ENCODE measurements around the gene LOC128125822.

LOC128125822 gene

GRCh38 chr6:63537959-63538300 is 34.4 kb upstream of the LOC128125822 start:
- no peak for DNase-seq (ENCODE audit: low read depth in 1 of 2, low spot score in 1 of 2)
- in situ Hi-C loops (cut with HindIII; ENCODE audit: low pct_unique_long_range_greater_than_20kb, low sequenced_read_pairs), result no loop called here
- no peak for TF ChIP-seq JUND (IDR thresholded peaks at IDR 0.05; ENCODE audit: low read depth)

- in situ Hi-C loops (cut with HindIII; ENCODE audit: low pct_unique_long_range_greater_than_20kb, low sequenced_read_pairs), result no loop called here
- TF ChIP-seq JUND (IDR thresholded peaks at IDR 0.05; ENCODE audit: low read depth), result no peak
Measured at GRCh38 chr6:63538550-63538949, 33.7 kb upstream of the LOC128125822 start.

GRCh38 chr6:63543001-63543400 is 29.3 kb upstream of the LOC128125822 start:
- in situ Hi-C loops (cut with HindIII; ENCODE audit: low pct_unique_long_range_greater_than_20kb, low sequenced_read_pairs), result no loop called here
- TF ChIP-seq JUND (IDR thresholded peaks at IDR 0.05; ENCODE audit: low read depth), result no peak
- no peak for DNase-seq (ENCODE audit: low read depth in 1 of 2, low spot score in 1 of 2)

More at GRCh38 chr6:63538550-63538949, 33.7 kb upstream of the LOC128125822 start:
- DNase-seq (ENCODE audit: low read depth in 1 of 2, low spot score in 1 of 2), result no peak

- no peak for DNase-seq (ENCODE audit: low read depth in 1 of 2, low spot score in 1 of 2)
- TF ChIP-seq JUND (IDR thresholded peaks at IDR 0.05; ENCODE audit: low read depth), result no peak
- in situ Hi-C loops (cut with HindIII; ENCODE audit: low pct_unique_long_range_greater_than_20kb, low sequenced_read_pairs), result no loop called here
Measured at GRCh38 chr6:63543982-63544381, 28.3 kb upstream of the LOC128125822 start.

- TF ChIP-seq JUND (IDR thresholded peaks at IDR 0.05; ENCODE audit: low read depth), result no peak
- no peak for DNase-seq (ENCODE audit: low read depth in 1 of 2, low spot score in 1 of 2)
- in situ Hi-C loops (cut with HindIII; ENCODE audit: low pct_unique_long_range_greater_than_20kb, low sequenced_read_pairs), result no loop called here
Measured at GRCh38 chr6:63546236-63546635, 26.0 kb upstream of the LOC128125822 start.

- TF ChIP-seq JUND (IDR thresholded peaks at IDR 0.05; ENCODE audit: low read depth), result no peak
- DNase-seq (ENCODE audit: low read depth in 1 of 2, low spot score in 1 of 2), result no peak
- in situ Hi-C loops (cut with HindIII; ENCODE audit: low pct_unique_long_range_greater_than_20kb, low sequenced_read_pairs), result no loop called here
Measured at GRCh38 chr6:63546697-63547096, 25.6 kb upstream of the LOC128125822 start.

- TF ChIP-seq JUND (IDR thresholded peaks at IDR 0.05; ENCODE audit: low read depth), result no peak
- DNase-seq (ENCODE audit: low read depth in 1 of 2, low spot score in 1 of 2), result no peak
- in situ Hi-C loops (cut with HindIII; ENCODE audit: low pct_unique_long_range_greater_than_20kb, low sequenced_read_pairs), result no loop called here
Measured at GRCh38 chr6:63549076-63549475, 23.2 kb upstream of the LOC128125822 start.

- TF ChIP-seq JUND (IDR thresholded peaks at IDR 0.05; ENCODE audit: low read depth), result no peak
- in situ Hi-C loops (cut with HindIII; ENCODE audit: low pct_unique_long_range_greater_than_20kb, low sequenced_read_pairs), result no loop called here
- DNase-seq (ENCODE audit: low read depth in 1 of 2, low spot score in 1 of 2), result no peak
Measured at GRCh38 chr6:63553208-63553607, 19.1 kb upstream of the LOC128125822 start.

- TF ChIP-seq JUND (IDR thresholded peaks at IDR 0.05; ENCODE audit: low read depth), result no peak
- in situ Hi-C loops (cut with HindIII; ENCODE audit: low pct_unique_long_range_greater_than_20kb, low sequenced_read_pairs), result no loop called here
- no peak for DNase-seq (ENCODE audit: low read depth in 1 of 2, low spot score in 1 of 2)
Measured at GRCh38 chr6:63553900-63554299, 18.4 kb upstream of the LOC128125822 start.

- in situ Hi-C loops (cut with HindIII; ENCODE audit: low pct_unique_long_range_greater_than_20kb, low sequenced_read_pairs), result no loop called here
- TF ChIP-seq JUND (IDR thresholded peaks at IDR 0.05; ENCODE audit: low read depth), result no peak
- DNase-seq (ENCODE audit: low read depth in 1 of 2, low spot score in 1 of 2), result no peak
Measured at GRCh38 chr6:63554782-63555181, 17.5 kb upstream of the LOC128125822 start.

- TF ChIP-seq JUND (IDR thresholded peaks at IDR 0.05; ENCODE audit: low read depth), result no peak
- in situ Hi-C loops (cut with HindIII; ENCODE audit: low pct_unique_long_range_greater_than_20kb, low sequenced_read_pairs), result no loop called here
- no peak for DNase-seq (ENCODE audit: low read depth in 1 of 2, low spot score in 1 of 2)
Measured at GRCh38 chr6:63556369-63556768, 15.9 kb upstream of the LOC128125822 start.

GRCh38 chr6:63558278-63558677 is 14.0 kb upstream of the LOC128125822 start:
- no peak for TF ChIP-seq JUND (IDR thresholded peaks at IDR 0.05; ENCODE audit: low read depth)
- DNase-seq (ENCODE audit: low read depth in 1 of 2, low spot score in 1 of 2), result no peak
- in situ Hi-C loops (cut with HindIII; ENCODE audit: low pct_unique_long_range_greater_than_20kb, low sequenced_read_pairs), result no loop called here

GRCh38 chr6:63560801-63561287 is 11.4 kb upstream of the LOC128125822 start:
- in situ Hi-C loops (cut with HindIII; ENCODE audit: low pct_unique_long_range_greater_than_20kb, low sequenced_read_pairs), result no loop called here
- no peak for TF ChIP-seq JUND (IDR thresholded peaks at IDR 0.05; ENCODE audit: low read depth)
- DNase-seq (ENCODE audit: low read depth in 1 of 2, low spot score in 1 of 2), result peak in 1 of 2 experiments; percentile 44

GRCh38 chr6:63561288-63561687 is 11.0 kb upstream of the LOC128125822 start:
- DNase-seq (ENCODE audit: low read depth in 1 of 2, low spot score in 1 of 2), result no peak
- in situ Hi-C loops (cut with HindIII; ENCODE audit: low pct_unique_long_range_greater_than_20kb, low sequenced_read_pairs), result no loop called here
- no peak for TF ChIP-seq JUND (IDR thresholded peaks at IDR 0.05; ENCODE audit: low read depth)

Measured in T47D (cell line).